Neuron (in vitro differentiated cells): ENCODE data around the gene TBC1D17.

Source experiments
- H2AFZ ChIP-seq: one replicate; pipeline ENCODE4 v1.6.1; 2013; ENCODE audit warnings: low read depth, mild to moderate bottlenecking, inconsistent platforms, low read length, moderate library complexity
- H3K27me3 ChIP-seq: one replicate; pipeline ENCODE4 v1.6.1; 2013; ENCODE audit warnings: low read length; ENCODE audit not compliant: insufficient read depth
- H3K36me3 ChIP-seq: one replicate; pipeline ENCODE4 v1.6.1; 2013; ENCODE audit warnings: low read length; ENCODE audit not compliant: insufficient read depth
- H3K4me1 ChIP-seq: one replicate; pipeline ENCODE4 v1.6.1; 2013; ENCODE audit warnings: low read length; ENCODE audit not compliant: insufficient read depth
- H3K4me3 ChIP-seq: 2 replicates; pipeline ENCODE4 v1.5.1; 2013; ENCODE audit warnings: mild to moderate bottlenecking, low read length, moderate library complexity
- H3K9me3 ChIP-seq: one replicate; pipeline ENCODE4 v1.6.1; 2013; ENCODE audit warnings: low read length

Gene TBC1D17

DNA sequence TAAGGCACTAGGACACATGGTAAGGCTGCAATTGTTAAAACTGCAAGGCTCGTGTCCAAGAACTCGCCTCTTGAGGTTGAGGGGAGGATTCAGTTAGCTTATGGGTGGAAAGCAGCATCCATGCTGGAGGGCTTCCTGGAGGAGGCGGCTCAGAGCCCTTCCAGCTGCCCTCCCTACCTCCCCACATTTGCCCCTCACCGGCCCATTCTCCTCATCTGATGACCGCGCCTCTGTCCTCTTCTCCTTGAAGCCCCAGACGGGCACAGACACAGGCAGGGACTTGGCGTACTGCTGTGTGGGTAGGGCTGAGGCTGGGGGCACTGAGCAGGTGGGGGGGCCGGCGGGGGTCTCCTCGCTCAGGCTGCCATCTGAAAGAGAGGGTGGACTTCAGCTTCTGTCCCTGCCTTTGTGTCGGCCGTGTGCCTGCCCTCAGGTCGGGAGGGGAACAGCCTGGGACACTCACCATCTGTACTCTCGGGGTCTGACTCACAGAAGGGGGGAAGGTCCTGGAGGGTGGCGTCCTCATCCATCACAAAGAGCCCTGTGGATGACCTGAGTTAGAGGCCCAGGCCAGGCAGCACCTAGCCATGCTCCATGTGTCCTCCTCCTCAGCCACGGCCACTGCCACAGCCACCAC is 6.0 kb upstream of the TBC1D17 start:
- Histone ChIP-seq H3K27me3 (no peaks in the 10 kb centered on the region), H2AFZ (no peak overlapping the region), H3K36me3 (no peaks in the 10 kb centered on the region), H3K9me3 (no peaks in the 10 kb centered on the region), H3K4me1 (peaks cover 27% of the 10 kb centered on the region), H3K4me3 (no peak overlapping the region)

- H3K4me1 ChIP-seq, result peaks cover 24% of the 10 kb centered on the region
- H3K27me3 ChIP-seq, result no peaks in the 10 kb centered on the region
- H3K4me3 ChIP-seq, result no peak overlapping the region
- no peaks in the 10 kb centered on the region for H3K36me3 ChIP-seq
- H3K9me3 ChIP-seq, result no peaks in the 10 kb centered on the region
- H2AFZ ChIP-seq, result no peak overlapping the region
Measured at GRCh38 chr19:49872245-49873128, 5.0 kb upstream of the TBC1D17 start.

DNA sequence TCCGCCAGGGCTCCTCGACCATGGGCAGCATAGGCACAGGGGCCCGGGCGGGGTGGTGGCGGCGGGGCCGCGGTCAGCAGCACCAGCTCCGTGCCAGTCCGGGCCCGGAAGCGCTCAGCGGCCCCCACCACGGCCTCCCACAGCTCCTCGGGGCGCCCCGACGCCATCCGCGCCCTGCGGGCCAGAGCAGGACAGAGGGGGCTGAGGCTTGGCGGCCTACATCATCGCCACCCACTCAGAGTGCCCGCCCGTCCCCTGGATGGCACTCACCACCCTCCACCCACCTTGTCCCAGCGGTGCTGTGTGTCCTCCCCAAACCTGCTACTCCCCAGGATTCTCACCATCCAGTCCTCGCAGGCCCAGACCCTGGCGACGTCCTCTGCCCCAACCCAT is 4.4 kb upstream of the TBC1D17 start:
- Histone ChIP-seq H3K4me1 (peaks cover 20% of the 10 kb centered on the region), H3K9me3 (no peaks in the 10 kb centered on the region), H3K36me3 (no peaks in the 10 kb centered on the region), H2AFZ (no peak overlapping the region), H3K4me3 (no peak overlapping the region), H3K27me3 (no peaks in the 10 kb centered on the region)

DNA sequence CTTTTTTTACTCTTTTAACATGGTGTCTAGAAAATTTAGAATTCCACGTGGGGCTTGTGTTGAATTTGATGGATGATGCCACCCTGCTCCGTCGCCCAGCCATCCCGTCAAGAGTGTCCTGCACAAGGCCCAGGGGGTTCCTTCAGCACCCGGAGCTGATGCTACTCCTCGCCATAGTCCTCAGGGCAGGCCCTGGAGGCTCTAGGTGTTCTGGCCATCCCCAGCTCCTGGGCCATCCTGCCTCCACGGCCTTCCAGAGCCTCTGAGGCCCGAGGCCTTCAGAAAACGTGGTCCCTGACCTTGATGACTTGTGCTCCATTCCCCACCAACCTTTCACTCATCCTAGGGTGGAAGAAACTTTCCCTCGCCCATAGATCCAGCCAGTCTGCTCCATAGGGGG is 3.7 kb upstream of the TBC1D17 start:
- H3K36me3 ChIP-seq, result no peaks in the 10 kb centered on the region
- H3K4me1 ChIP-seq, result peaks cover 23% of the 10 kb centered on the region
- no peak overlapping the region for H3K4me3 ChIP-seq
- H3K9me3 ChIP-seq, result no peaks in the 10 kb centered on the region
- no peak overlapping the region for H2AFZ ChIP-seq
- no peaks in the 10 kb centered on the region for H3K27me3 ChIP-seq

GRCh38 chr19:49874503-49875157 is 2.9 kb upstream of the TBC1D17 start:
- Histone ChIP-seq H2AFZ (no peak overlapping the region), H3K27me3 (no peaks in the 10 kb centered on the region), H3K9me3 (no peaks in the 10 kb centered on the region), H3K4me3 (no peak overlapping the region), H3K36me3 (peaks cover 4% of the 10 kb centered on the region), H3K4me1 (peaks cover 24% of the 10 kb centered on the region)

DNA sequence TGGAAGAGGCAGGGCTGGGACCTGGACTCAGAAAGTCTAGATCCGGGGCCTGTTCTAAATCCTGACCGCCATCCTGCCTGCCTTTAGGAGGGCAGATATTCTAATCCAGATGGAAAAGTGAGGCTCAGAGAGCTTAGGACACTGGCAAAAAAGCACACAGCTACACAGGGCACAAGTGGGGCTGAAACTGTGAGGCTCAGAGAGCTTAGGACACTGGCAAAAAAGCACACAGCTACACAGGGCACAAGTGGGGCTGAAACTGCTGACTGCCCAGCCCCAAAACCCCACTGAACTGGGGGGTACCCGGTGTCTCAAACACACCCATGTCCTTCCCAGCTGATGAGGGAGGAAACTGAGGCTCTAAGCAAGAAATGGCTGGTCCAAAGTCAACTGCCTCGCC is 2.3 kb upstream of the TBC1D17 start:
- H3K4me3 ChIP-seq, result peak overlapping the region; percentile 80

GRCh38 chr19:49875857-49876421 is 1.6 kb upstream of the TBC1D17 start:
- H3K9me3 ChIP-seq, result no peaks in the 10 kb centered on the region
- H3K4me3 ChIP-seq, result peak overlapping the region; percentile 80
- peaks cover 14% of the 10 kb centered on the region for H3K36me3 ChIP-seq
- peaks cover 16% of the 10 kb centered on the region for H3K4me1 ChIP-seq
- H2AFZ ChIP-seq, result no peak overlapping the region
- no peaks in the 10 kb centered on the region for H3K27me3 ChIP-seq

More for the DNA sequence above, 2.3 kb upstream of the TBC1D17 start:
- Histone ChIP-seq H3K27me3 (no peaks in the 10 kb centered on the region), H3K9me3 (no peaks in the 10 kb centered on the region), H2AFZ (no peak overlapping the region), H3K4me1 (peaks cover 21% of the 10 kb centered on the region), H3K36me3 (peaks cover 7% of the 10 kb centered on the region)

DNA sequence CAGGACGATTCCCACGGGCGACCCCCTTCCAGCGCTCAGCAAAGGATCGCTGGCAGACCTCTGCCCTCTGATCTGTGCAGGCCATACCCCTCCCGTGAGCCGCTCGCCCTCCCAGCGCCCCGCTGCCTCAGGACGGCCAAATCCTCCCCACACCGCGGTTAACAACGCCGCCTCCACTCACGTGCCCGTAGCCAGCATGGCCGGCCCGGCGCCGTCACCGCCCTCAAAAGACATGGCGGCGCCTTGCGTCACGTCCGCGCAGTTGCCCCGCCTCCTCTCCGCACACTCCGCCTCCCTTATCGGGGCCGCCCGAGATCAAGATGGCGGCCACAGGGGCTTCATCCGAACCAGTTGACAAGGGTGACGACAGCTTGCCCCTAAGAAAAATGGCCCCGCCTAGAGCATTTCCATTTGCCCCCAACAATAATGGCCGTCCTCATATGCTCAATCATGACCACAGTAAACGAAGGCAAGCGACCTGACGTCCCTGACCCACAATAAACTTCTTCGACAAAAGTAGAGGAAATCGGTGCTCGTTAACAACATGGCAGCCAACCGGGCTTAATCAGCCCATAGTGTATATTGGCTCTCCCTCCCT is 981 bp upstream of the TBC1D17 start:
- Histone ChIP-seq H2AFZ (peak overlapping the region; percentile 60), H3K27me3 (no peaks in the 10 kb centered on the region), H3K4me1 (peaks cover 16% of the 10 kb centered on the region), H3K4me3 (peak overlapping the region; percentile 80), H3K9me3 (no peaks in the 10 kb centered on the region), H3K36me3 (peaks cover 20% of the 10 kb centered on the region)

DNA sequence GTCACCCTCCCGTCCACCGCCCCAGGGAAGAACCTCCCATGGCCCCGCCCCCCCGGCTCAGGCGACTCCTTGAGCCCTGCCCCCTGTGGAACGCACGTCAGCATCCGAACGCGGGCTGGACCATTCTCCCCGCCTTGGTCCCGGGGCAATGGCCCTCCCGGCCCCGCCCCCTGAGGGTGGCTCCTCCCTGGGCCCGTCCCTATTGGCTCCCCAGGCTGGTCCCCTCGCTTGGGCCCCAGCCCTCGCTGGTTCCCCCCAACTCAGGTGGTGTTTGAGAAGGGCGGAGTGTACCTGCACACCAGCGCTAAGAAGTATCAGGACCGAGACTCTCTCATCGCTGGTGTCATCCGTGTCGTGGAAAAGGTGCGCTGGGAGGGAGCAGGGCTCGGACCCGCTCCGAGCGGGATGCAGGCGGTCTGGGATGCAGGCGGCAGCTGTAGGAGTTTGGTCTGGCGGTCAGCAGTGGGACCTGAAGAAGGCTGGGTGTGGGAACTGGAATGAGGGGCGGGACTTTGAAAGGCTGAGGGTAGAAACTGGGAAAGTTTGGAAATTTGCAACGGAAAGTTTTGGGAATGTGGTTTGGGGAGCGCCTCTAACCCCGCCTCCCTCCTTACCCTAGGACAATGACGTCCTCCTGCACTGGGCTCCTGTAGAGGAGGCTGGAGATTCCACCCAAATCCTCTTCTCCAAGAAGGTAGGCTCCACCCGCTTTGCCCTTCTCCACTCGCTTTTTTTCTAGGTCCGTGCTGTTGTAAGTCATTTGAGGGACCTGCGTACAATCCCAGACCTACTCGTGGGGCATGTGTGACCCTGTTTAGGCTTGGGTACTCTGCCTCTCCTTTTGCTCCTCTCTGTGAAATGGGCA is 609 bp downstream of the TBC1D17 start:
- Histone ChIP-seq H3K27me3 (no peaks in the 10 kb centered on the region), H3K36me3 (peaks cover 36% of the 10 kb centered on the region)

GRCh38 chr19:49878744-49879070 is 1.2 kb downstream of the TBC1D17 start:
- peaks cover 41% of the 10 kb centered on the region for H3K36me3 ChIP-seq
- no peaks in the 10 kb centered on the region for H3K27me3 ChIP-seq
- peak overlapping the region; percentile 80 for H3K4me3 ChIP-seq
- peaks cover 2% of the 10 kb centered on the region for H3K9me3 ChIP-seq
- peaks cover 16% of the 10 kb centered on the region for H3K4me1 ChIP-seq
- H2AFZ ChIP-seq, result no peak overlapping the region

More for the DNA sequence above, 609 bp downstream of the TBC1D17 start:
- peak overlapping the region; percentile 80 for H3K4me3 ChIP-seq
- H2AFZ ChIP-seq, result peak overlapping the region; percentile 37
- H3K4me1 ChIP-seq, result peaks cover 16% of the 10 kb centered on the region
- H3K9me3 ChIP-seq, result peaks cover 2% of the 10 kb centered on the region

DNA sequence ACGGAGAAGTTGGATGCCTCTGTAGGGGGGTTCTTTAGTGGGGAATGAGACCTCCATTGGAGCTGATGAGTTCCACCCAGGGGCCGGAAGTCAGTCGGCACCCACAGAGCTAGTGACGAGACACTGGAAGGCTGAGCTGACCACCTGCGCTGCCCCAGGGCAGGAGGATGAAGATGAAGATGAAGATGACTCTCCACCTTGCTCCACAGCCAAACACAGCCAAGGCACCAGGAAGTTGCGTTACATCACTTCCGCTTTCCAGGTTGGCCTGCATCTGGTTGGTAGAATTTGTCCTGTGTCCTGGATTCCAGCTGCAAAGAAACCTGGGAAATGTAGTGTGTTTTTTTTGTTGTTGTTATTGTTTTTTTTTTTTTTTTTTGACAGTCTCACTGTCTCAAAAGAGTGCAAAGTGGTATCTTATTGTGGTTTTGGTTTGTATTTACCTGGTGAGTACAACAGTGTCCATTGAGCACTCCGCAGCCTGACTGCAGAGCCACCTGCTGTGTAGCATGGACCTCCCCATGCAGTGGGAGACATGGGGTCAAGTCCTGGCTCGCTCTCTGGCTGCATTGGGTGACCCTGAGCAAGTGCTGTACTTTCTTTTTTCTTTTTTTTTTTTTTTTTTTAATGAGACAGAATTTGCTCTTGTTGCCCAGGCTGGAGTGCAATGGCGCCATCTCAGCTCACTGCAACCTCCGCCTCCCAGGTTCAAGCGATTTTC is 1.9 kb downstream of the TBC1D17 start:
- Histone ChIP-seq H3K4me1 (peaks cover 16% of the 10 kb centered on the region), H3K4me3 (no peak overlapping the region), H3K9me3 (peaks cover 2% of the 10 kb centered on the region), H3K27me3 (no peaks in the 10 kb centered on the region), H2AFZ (no peak overlapping the region), H3K36me3 (peaks cover 48% of the 10 kb centered on the region)
